Thoracic aorta (tissue), 2 donors: ENCODE results near the gene MTCP1. TPM values are rescaled to one million over a fixed set of nuclear protein-coding genes. Genes with fewer than 3 reads are reported as not detected.

Source experiments
- total RNA-seq, 2 donors: library from RNA; depleted of rRNA; stranded (reverse); fragments of >200 nt; gene quantifications; one replicate each; pipeline versions ENCODE4 v1.1.0 to v1.2.3, GENCODE V29; 2016

MTCP1 gene
- total RNA-seq, 2 donors from 2014 or later: 7.4 to 17.8 TPM

Other genes with a start within 250 kb of the MTCP1 start
- not detected for gene SMIM9, start 236.5 kb downstream of the MTCP1 start, total RNA-seq
- gene F8A1, start 184.8 kb downstream of the MTCP1 start, total RNA-seq: 1 to 10 TPM; 2.2 to 8.3 TPM
- 10 to 100 TPM in 1 of 2 donors, 1 to 10 TPM in 1; 7.7 to 18.1 TPM for gene F8, start 48.4 kb downstream of the MTCP1 start, total RNA-seq
- gene FUNDC2, start 44.3 kb downstream of the MTCP1 start, total RNA-seq: 10 to 100 TPM; 43.7 to 51.8 TPM
- 10 to 100 TPM; 11.9 to 32.5 TPM for gene CMC4, start within 50 bp of the MTCP1 start, total RNA-seq
- gene BRCC3, start 372 bp upstream of the MTCP1 start, total RNA-seq: 10 to 100 TPM in 1 of 2 donors, 1 to 10 TPM in 1; 6.2 to 14.2 TPM
- gene VBP1, start 145.3 kb upstream of the MTCP1 start, total RNA-seq: 10 to 100 TPM; 15.0 to 25.9 TPM
- under 1 TPM; 0.14 to 0.78 TPM for gene RAB39B, start 193.4 kb upstream of the MTCP1 start, total RNA-seq